C4-2B (cell line): Measurements from ENCODE around the gene FCN1.

Experiments used
- H3K27ac ChIP-seq: fragments of 450-650 bp; 2 replicates; pipeline ENCODE4 v1.5.1; 2017
- ZFX ChIP-seq: fragments of 450-650 bp; IDR thresholded peaks from 2 replicates; pipeline ENCODE4 v1.6.1; 2017
- TF ChIP-seq, protein P1 (sequence below): fragments of 450-650 bp; conservative IDR thresholded peaks from 2 replicates; pipeline ENCODE4 v1.5.1; 2017; ENCODE audit warnings: mild to moderate bottlenecking

Gene FCN1

GRCh38 chr9:134917431-134918373, at the start of gene FCN1:
Gene FCN1, minus strand, starts transcription at chr9:134917912. Its CDS starts 41 bp downstream, at chr9:134917871.
- H3K27ac ChIP-seq: no peak within 1 kb of the TSS
- no peak for TF ChIP-seq ZFX
- TF ChIP-seq, protein P1, sequence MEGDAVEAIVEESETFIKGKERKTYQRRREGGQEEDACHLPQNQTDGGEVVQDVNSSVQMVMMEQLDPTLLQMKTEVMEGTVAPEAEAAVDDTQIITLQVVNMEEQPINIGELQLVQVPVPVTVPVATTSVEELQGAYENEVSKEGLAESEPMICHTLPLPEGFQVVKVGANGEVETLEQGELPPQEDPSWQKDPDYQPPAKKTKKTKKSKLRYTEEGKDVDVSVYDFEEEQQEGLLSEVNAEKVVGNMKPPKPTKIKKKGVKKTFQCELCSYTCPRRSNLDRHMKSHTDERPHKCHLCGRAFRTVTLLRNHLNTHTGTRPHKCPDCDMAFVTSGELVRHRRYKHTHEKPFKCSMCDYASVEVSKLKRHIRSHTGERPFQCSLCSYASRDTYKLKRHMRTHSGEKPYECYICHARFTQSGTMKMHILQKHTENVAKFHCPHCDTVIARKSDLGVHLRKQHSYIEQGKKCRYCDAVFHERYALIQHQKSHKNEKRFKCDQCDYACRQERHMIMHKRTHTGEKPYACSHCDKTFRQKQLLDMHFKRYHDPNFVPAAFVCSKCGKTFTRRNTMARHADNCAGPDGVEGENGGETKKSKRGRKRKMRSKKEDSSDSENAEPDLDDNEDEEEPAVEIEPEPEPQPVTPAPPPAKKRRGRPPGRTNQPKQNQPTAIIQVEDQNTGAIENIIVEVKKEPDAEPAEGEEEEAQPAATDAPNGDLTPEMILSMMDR: no peak

DNA sequence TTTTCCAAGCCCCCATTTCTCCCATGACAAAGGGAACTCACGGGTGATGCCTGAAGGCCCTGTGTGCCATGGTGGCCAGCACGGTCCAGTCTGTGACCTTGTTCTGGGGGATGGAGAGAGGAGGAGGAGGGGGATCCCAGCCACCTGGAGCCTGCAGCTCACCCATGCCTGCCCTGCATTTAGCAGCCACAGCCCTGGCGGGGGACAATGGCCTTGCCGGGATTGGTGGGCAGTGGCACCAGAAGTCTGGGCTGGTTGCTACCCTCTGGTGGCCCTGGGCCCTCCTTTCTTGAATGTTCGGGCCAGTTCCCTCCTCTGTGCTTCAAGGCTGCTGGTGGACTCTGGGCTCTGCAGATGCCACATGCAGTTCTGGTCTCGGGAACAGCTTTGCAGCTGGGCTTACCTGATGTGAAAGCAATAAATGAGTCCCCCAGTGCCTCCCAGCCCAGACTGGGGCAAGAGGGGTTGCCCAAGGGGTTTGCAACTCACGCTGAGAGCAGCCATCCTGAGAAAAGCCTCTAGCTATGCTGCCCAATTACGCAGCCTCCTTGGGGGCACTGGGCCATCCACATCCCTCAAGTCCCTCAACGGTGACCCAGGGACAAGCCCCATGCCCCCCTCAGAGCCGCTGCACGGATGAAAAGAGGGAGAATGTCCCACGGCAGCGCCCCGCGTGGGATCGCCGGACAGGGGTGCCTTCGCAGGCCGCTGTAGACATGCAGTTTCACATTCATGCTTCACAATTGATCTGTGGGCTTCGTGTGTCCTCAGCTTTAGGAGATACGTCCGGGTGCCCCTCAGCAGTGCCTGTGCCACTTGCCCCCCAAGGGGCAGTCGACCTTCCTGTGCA, 49.2 kb upstream of the FCN1 start:
- TF ChIP-seq, protein P1: no peak
- no peak for TF ChIP-seq ZFX
- no peak overlapping the region for H3K27ac ChIP-seq

- no peak overlapping the region for H3K27ac ChIP-seq
- no peak for TF ChIP-seq ZFX
- TF ChIP-seq, protein P1: no peak
These were observed 48.6 kb upstream of the FCN1 start for GRCh38 chr9:134966270-134966669.

GRCh38 chr9:134965851-134966250, 48.1 kb upstream of the FCN1 start:
- H3K27ac ChIP-seq: no peak overlapping the region
- TF ChIP-seq ZFX: no peak
- TF ChIP-seq, protein P1: no peak

- H3K27ac ChIP-seq: no peak overlapping the region
- TF ChIP-seq ZFX: no peak
- TF ChIP-seq, protein P1: no peak
These were observed 47.7 kb upstream of the FCN1 start for GRCh38 chr9:134965411-134965810.

DNA sequence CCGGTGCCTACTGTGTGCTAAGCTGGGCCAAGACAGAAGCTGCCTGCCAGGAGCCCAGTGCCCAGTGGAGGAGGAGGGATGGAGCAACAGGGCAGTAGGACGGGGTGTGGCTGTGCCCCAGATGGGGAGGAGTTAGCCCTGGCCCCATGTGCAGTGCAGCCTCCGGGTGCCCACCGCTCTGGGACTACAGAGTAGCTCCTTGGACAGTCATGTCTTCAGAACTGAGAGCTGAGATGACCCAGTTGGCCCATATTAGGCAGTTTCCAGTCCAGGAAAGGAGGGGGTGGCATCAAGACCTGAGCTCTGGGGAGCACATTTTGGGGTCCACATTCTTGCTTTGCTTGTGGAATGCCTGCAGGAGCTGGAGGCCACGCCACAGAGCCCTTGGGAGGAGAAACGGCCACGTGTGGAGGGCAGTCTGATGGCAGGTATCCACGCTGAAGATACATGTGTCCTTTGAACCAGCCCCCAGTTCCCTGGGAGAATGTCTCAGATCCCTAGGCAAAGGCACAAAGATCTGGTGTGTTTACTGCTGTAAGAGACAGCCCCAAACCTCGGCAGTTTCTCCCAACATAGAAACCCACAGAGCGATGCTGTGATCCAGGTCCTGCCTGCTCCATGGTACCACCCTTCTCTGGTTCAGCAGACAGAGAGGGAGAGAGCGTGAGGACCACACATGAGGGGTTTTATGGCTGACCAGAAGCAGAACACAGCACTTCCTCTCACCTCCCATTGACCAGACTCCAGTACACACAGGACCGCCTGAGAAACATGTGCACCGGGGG, 46.8 kb upstream of the FCN1 start:
- no peak overlapping the region for H3K27ac ChIP-seq
- TF ChIP-seq, protein P1: no peak
- TF ChIP-seq ZFX: no peak
